NT2/D1 (cell line): ENCODE results near the gene PROSER3.

Source experiments
- SUZ12 ChIP-seq: IDR thresholded peaks from 2 replicates; pipeline ENCODE4 v1.6.1; 2011; ENCODE audit not compliant: insufficient read length, insufficient read depth; ENCODE audit errors: extremely low read depth
- YY1 ChIP-seq: IDR thresholded peaks from 2 replicates; pipeline ENCODE4 v1.6.1; 2011; ENCODE audit not compliant: insufficient read length, insufficient read depth
- ZNF274 ChIP-seq: IDR thresholded peaks from 2 replicates; pipeline ENCODE4 v1.6.1; 2011; ENCODE audit warnings: mild to moderate bottlenecking, low read depth, low read length

DNA sequence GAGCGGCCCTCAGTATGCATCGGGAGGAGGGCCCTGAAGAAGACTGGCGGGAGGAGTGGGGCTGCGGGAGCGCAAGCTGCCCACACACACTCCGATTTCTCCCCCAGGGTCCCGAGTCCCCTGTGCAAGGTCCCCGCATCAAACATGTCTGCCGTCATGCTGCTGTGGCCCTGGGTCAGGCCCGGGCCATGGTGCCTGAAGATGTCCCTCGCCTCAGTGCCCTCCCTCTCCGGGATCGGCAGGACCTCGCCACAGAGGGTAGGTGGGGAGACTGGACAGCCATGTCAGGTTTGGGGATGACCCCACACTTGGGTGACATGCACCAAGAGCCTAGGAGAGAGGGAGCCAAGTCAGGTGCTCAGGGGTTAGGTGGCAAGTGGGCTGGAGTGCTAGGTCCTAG lies 35.5 kb upstream of the PROSER3 start:
- TF ChIP-seq SUZ12, result no peak
- TF ChIP-seq YY1, result no peak
- no peak for TF ChIP-seq ZNF274
